Neuronal stem cell (in vitro differentiated cells): ENCODE measurements around the gene COL25A1.
A peak's percentile ranks its signal among the peaks of the same experiment; 100 is the strongest.

Source experiments
- DNase-seq: peaks from one replicate; pipeline ENCODE4 v3.0.0-alpha.2; 2013; ENCODE audit warnings: low spot score
- H2AFZ ChIP-seq: one replicate; pipeline ENCODE4 v1.6.1; 2013; ENCODE audit warnings: mild to moderate bottlenecking, low read length, inconsistent platforms
- H2AK5ac ChIP-seq: 2 replicates; pipeline ENCODE4 v1.6.1; 2013; ENCODE audit warnings: low read depth, mild to moderate bottlenecking, inconsistent platforms, low read length, moderate library complexity, mixed read lengths
- H2BK120ac ChIP-seq: 2 replicates; pipeline ENCODE4 v1.6.1; 2013; ENCODE audit warnings: low read depth, mild to moderate bottlenecking, inconsistent platforms, low read length, moderate library complexity, mixed read lengths
- H2BK12ac ChIP-seq: one replicate; pipeline ENCODE4 v1.6.1; 2013; ENCODE audit warnings: low read length, inconsistent platforms
- H2BK15ac ChIP-seq: 2 replicates; pipeline ENCODE4 v1.6.1; 2013; ENCODE audit warnings: mild to moderate bottlenecking, low read length, inconsistent platforms, mixed read lengths
- H2BK5ac ChIP-seq: one replicate; pipeline ENCODE4 v1.6.1; 2013; ENCODE audit warnings: inconsistent platforms, mild to moderate bottlenecking, low read length, moderate library complexity
- H3K14ac ChIP-seq: one replicate; pipeline ENCODE4 v1.6.1; 2013; ENCODE audit warnings: low read length, inconsistent platforms
- H3K18ac ChIP-seq: 2 replicates; pipeline ENCODE4 v1.6.1; 2013; ENCODE audit warnings: low read length, inconsistent platforms
- H3K23ac ChIP-seq: 2 replicates; pipeline ENCODE4 v1.6.1; 2013; ENCODE audit warnings: low read depth, mild to moderate bottlenecking, mixed read lengths, low read length, inconsistent platforms; ENCODE audit not compliant: poor library complexity
- H3K27ac ChIP-seq: replicated peaks from 3 replicates; pipeline ENCODE4 v1.5.1; 2013; ENCODE audit warnings: low read length, inconsistent platforms
- H3K27me3 ChIP-seq, 3 experiments: 2 replicates each; pipeline ENCODE4 v1.6.1; 2013; ENCODE audit warnings: low read length in 3 of 3, mild to moderate bottlenecking in 2 of 3, inconsistent platforms in 1 of 3, low read depth in 1 of 3, mixed read lengths in 1 of 3, moderate library complexity in 1 of 3; ENCODE audit not compliant: control insufficient read depth in 3 of 3, insufficient read depth in 3 of 3
- H3K36me3 ChIP-seq, 2 donors: replicated peaks in 1 of 2; 2 replicates each; pipeline ENCODE4 v1.6.1; 2013; ENCODE audit warnings: low read length in 2 of 2; ENCODE audit not compliant: control insufficient read depth in 2 of 2, insufficient read depth in 2 of 2
- H3K4ac ChIP-seq: 2 replicates; pipeline ENCODE4 v1.6.1; 2013; ENCODE audit warnings: inconsistent platforms, mild to moderate bottlenecking, low read length, moderate library complexity
- H3K4me1 ChIP-seq, 2 donors: 1 replicate in 1 of 2; 2 replicates in 1 of 2; pipeline ENCODE4 v1.6.1; 2013; ENCODE audit warnings: low read length in 2 of 2, low read depth in 1 of 2; ENCODE audit not compliant: control insufficient read depth in 2 of 2, insufficient read depth in 1 of 2
- H3K4me2 ChIP-seq: one replicate; pipeline ENCODE4 v1.6.1; 2013; ENCODE audit warnings: mild to moderate bottlenecking, low read length, inconsistent platforms; ENCODE audit not compliant: insufficient read depth, poor library complexity, severe bottlenecking
- H3K4me3 ChIP-seq, 2 donors: 2 replicates each; pipeline ENCODE4 v1.5.1; 2013; ENCODE audit warnings: low read length in 2 of 2, mild to moderate bottlenecking in 2 of 2, inconsistent platforms in 1 of 2, moderate library complexity in 1 of 2
- H3K79me1 ChIP-seq: one replicate; pipeline ENCODE4 v1.6.1; 2013; ENCODE audit warnings: low read depth, mild to moderate bottlenecking, inconsistent platforms, low read length, moderate library complexity
- H3K9ac ChIP-seq: one replicate; pipeline ENCODE4 v1.6.1; 2013; ENCODE audit warnings: mild to moderate bottlenecking, low read depth, low read length, inconsistent platforms; ENCODE audit not compliant: poor library complexity
- H3K9me3 ChIP-seq, 2 donors: replicated peaks in 1 of 2; 2 replicates each; pipeline versions ENCODE3 to v1.6.1; 2013; ENCODE audit warnings: low read length in 2 of 2, mild to moderate bottlenecking in 2 of 2, inconsistent platforms in 1 of 2, low read depth in 1 of 2, mixed read lengths in 1 of 2, moderate library complexity in 1 of 2; ENCODE audit not compliant: control insufficient read depth in 2 of 2, insufficient read depth in 1 of 2
- H4K8ac ChIP-seq: one replicate; pipeline ENCODE4 v1.6.1; 2013; ENCODE audit warnings: low read depth, mild to moderate bottlenecking, inconsistent platforms, low read length, moderate library complexity
- H4K91ac ChIP-seq: one replicate; pipeline ENCODE4 v1.6.1; 2013; ENCODE audit warnings: low read length, low read depth, mild to moderate bottlenecking, inconsistent platforms; ENCODE audit not compliant: poor library complexity
- WGBS, 2 donors: extraction: QIAGEN DNeasy Blood & Tissue Kit; methylation state at CpG; one replicate each; pipeline ENCODE4 v1.1.7; 2013; ENCODE audit warnings: missing lambda C conversion rate in 2 of 2, mixed read lengths in 1 of 2; ENCODE audit not compliant: insufficient read length in 2 of 2, insufficient replicate concordance in 1 of 2; ENCODE audit errors: extremely low coverage in 2 of 2; 5-methylcytosine and 5-hydroxymethylcytosine counted together

Gene COL25A1

DNA sequence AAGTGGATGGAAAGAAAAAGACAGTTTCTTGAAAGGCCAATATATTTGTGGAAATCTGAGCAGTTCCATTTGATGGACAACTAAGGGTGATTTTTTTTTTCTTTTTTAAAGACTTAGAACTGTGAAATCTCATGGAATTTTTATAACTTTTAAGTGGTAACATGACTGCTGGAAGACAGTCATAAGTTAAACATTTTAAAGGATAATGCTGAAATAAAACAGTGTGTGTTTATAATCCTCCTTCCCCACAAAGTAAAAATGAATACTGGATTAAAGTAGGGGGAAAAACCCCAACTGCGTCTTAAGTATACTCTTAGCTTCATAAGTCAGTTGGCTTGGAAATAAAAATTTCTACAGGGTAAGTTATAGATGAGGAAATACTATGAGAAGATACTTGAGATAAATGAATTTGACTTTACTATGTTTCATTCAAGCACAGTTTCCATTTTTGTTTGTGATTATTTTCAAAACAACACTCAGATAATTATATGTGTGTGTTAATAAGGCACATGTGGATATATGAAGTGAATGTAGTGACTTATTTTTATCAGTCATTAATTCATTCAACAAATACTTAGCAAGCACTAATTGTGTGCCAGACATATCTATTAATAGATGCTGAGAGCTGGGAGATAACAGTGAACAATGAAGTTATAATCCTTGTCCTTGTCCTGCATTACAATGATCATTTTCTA, 410.4 kb downstream of the COL25A1 start:
- Histone ChIP-seq H2AK5ac (no peak overlapping the region), H3K79me1 (no peaks in the 10 kb centered on the region), H3K27ac (no peak overlapping the region), H3K4ac (no peak overlapping the region), H3K4me1 (peaks cover 8 to 13% of the 10 kb centered on the region in 2 donors), H3K36me3 (no peaks in the 10 kb centered on the region), H3K4me3 (no peak overlapping the region), H2AFZ (no peak overlapping the region), H2BK120ac (no peak overlapping the region), H4K91ac (no peak overlapping the region), H4K8ac (no peak overlapping the region), H3K9me3 (no peaks in the 10 kb centered on the region), H2BK12ac (no peak overlapping the region), H2BK15ac (no peak overlapping the region), H3K4me2 (no peak overlapping the region), H3K27me3 (no peaks in the 10 kb centered on the region), H3K18ac (no peak overlapping the region), H3K9ac (no peak overlapping the region), H3K23ac (no peak overlapping the region), H2BK5ac (no peak overlapping the region), H3K14ac (no peak overlapping the region)
- WGBS, 2 donors, result no CpG with 5 or more reads among the region's 1 CpG
- no peak for DNase-seq

DNA sequence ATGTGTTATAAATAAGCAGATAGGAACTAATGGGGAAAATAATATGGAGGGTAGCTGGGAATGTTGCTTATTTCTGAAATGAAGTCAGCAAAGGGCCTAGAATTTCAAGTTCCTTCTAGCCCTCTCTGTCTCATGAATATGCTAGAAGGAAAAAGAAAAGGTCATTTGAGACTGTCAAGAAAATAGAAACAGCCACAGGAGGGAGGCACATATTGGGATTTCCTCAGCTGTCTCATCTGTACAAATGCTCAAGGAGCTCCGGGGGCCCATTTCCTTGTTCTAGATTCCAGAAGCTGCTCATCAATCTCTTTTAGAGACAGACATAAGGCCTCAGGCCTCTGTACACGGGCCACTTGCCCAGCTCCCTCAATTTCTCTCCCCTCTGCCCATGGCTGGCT, 412.0 kb downstream of the COL25A1 start:
- Histone ChIP-seq H2BK120ac (no peak overlapping the region), H3K4me3 (no peak overlapping the region), H3K79me1 (no peaks in the 10 kb centered on the region), H3K4me2 (no peak overlapping the region), H4K8ac (no peak overlapping the region), H3K9me3 (no peaks in the 10 kb centered on the region), H3K9ac (no peak overlapping the region), H2BK15ac (no peak overlapping the region), H2AFZ (peak overlapping the region; percentile 58), H3K4ac (no peak overlapping the region), H3K36me3 (no peaks in the 10 kb centered on the region), H2BK5ac (no peak overlapping the region), H3K14ac (no peak overlapping the region), H3K18ac (peak overlapping the region; percentile 7), H3K4me1 (peaks cover 4 to 13% of the 10 kb centered on the region in 2 donors), H3K27ac (no peak overlapping the region), H2BK12ac (no peak overlapping the region), H3K23ac (no peak overlapping the region), H4K91ac (no peak overlapping the region), H3K27me3 (no peaks in the 10 kb centered on the region), H2AK5ac (no peak overlapping the region)
- DNase-seq, result no peak
- WGBS, 2 donors, result no CpG with 5 or more reads among the region's 2 CpGs

DNA sequence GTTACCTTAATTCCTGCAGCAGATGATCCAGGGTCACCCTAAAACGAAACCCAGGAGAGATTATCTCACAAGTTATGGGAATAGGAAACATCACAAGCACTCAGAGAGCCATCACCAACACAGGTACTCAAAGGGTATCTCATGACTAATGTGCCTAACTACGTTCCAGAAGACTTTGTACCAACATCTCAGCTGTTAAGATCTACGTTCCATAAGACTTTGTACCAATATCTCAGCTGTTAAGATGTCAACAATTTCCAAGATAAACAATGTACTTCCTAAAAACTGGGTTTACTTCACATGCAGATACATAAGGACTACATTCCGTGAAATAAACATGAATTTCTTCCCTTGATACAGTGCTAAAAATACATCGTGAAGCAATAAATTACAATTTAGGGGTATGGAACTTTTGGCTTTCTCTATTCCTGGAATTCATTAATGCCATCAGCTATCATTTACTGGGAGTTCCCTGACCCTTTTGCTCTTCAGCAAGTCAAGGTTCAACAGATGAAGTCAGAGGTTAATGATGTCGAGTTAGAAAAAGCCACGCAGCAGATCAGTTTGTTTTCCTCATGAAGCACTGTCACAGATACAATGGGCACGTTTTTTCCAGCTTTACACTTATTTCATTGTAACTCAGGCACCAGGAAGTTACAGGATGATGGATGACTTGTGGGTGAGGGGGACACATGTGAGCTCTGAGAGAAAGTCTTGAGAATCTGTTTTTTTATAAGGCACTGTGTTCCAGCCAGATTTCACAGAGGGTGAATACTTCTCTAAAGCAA, 412.6 kb downstream of the COL25A1 start:
- Histone ChIP-seq H3K79me1 (no peaks in the 10 kb centered on the region), H3K14ac (no peak overlapping the region), H3K4me2 (no peak overlapping the region), H2BK12ac (no peak overlapping the region), H3K27ac (no peak overlapping the region), H2AK5ac (no peak overlapping the region), H3K23ac (no peak overlapping the region), H4K8ac (no peak overlapping the region), H2BK120ac (no peak overlapping the region), H2BK5ac (no peak overlapping the region), H3K4me1 (peaks cover 4 to 13% of the 10 kb centered on the region in 2 donors), H2AFZ (peak overlapping the region; percentile 58), H3K18ac (no peak overlapping the region), H3K4me3 (no peak overlapping the region), H3K9me3 (no peaks in the 10 kb centered on the region), H2BK15ac (no peak overlapping the region), H3K4ac (no peak overlapping the region), H4K91ac (no peak overlapping the region), H3K9ac (no peak overlapping the region), H3K27me3 (no peaks in the 10 kb centered on the region), H3K36me3 (no peaks in the 10 kb centered on the region)
- no peak for DNase-seq
- no CpG with 5 or more reads among the region's 8 CpGs for WGBS, 2 donors

DNA sequence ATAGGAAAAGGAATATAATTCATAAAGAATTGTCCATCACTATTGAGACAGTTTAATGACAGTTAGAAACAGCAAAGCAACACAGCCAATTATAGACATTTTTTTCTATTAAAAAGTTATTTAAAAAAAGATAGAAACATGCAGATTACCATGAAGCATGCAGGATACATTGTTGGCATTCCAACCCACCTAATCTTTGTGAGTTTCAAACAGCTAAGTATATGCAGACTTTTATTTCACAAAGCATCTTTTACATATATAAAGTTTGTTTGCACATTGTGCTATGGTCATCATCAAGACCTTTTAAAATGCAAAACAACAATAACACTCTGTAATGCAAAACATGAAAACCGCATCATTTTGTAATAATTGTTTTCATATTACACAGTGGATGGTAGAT, 413.7 kb downstream of the COL25A1 start:
- H3K18ac ChIP-seq, result no peak overlapping the region
- H3K36me3 ChIP-seq, result no peaks in the 10 kb centered on the region
- no peak overlapping the region for H2BK15ac ChIP-seq
- no peak overlapping the region for H2AFZ ChIP-seq
- no peak overlapping the region for H3K9ac ChIP-seq
- H2BK12ac ChIP-seq, result no peak overlapping the region
- no peak for DNase-seq
- H3K4me2 ChIP-seq, result no peak overlapping the region
- no peak overlapping the region for H3K4me3 ChIP-seq
- H3K4me1 ChIP-seq, result peaks cover 4 to 13% of the 10 kb centered on the region in 2 donors
- no peaks in the 10 kb centered on the region for H3K9me3 ChIP-seq
- H2AK5ac ChIP-seq, result no peak overlapping the region
- no peak overlapping the region for H3K23ac ChIP-seq
- H2BK5ac ChIP-seq, result no peak overlapping the region
- no peaks in the 10 kb centered on the region for H3K79me1 ChIP-seq
- H3K27me3 ChIP-seq, result no peaks in the 10 kb centered on the region
- no peak overlapping the region for H3K27ac ChIP-seq
- H3K4ac ChIP-seq, result no peak overlapping the region
- H4K91ac ChIP-seq, result no peak overlapping the region
- H4K8ac ChIP-seq, result no peak overlapping the region
- H3K14ac ChIP-seq, result no peak overlapping the region
- H2BK120ac ChIP-seq, result no peak overlapping the region
- WGBS, 2 donors, result no CpG with 5 or more reads among the region's 1 CpG
